Natural killer cell (primary cell): ENCODE results near the gene PRRC2C. TPM values are rescaled to one million over a fixed set of nuclear protein-coding genes. Genes with fewer than 3 reads are reported as not detected.

Source experiments
- ATAC-seq, 3 donors: fragments of 150-1000 bp in 2 of 3; fragments of 200-7000 bp in 1 of 3; cut with Tn5 transposase; 1 replicate in 1 of 3; 2 replicates in 2 of 3; pipeline ENCODE4 v1.10.0; 2021; ENCODE audit warnings: mild to moderate bottlenecking in 2 of 3, moderate library complexity in 2 of 3
- DNase-seq, 2 donors: peaks; one replicate each; pipeline versions ENCODE4 v3.0.0 to v3.0.0-alpha.2; 2013 to 2021; ENCODE audit warnings: mixed read lengths in 1 of 2
- H3K27ac ChIP-seq: one replicate; pipeline ENCODE4 v1.5.1; 2013; ENCODE audit warnings: mild to moderate bottlenecking, low read length
- H3K27me3 ChIP-seq: one replicate; pipeline ENCODE4 v1.6.1; 2013; ENCODE audit warnings: low read length; ENCODE audit not compliant: control insufficient read depth, insufficient read depth
- H3K36me3 ChIP-seq: one replicate; pipeline ENCODE4 v1.6.1; 2013; ENCODE audit warnings: low read length; ENCODE audit not compliant: control insufficient read depth, insufficient read depth
- H3K4me1 ChIP-seq: one replicate; pipeline ENCODE4 v1.6.1; 2013; ENCODE audit warnings: low read length; ENCODE audit not compliant: control insufficient read depth, insufficient read depth
- H3K4me3 ChIP-seq: one replicate; pipeline ENCODE4 v1.5.1; 2013; ENCODE audit warnings: low read length
- H3K9me3 ChIP-seq: one replicate; pipeline ENCODE4 v1.6.1; 2013; ENCODE audit warnings: low read length; ENCODE audit not compliant: control insufficient read depth, insufficient read depth
- H3K27ac Mint-ChIP-seq, 2 donors: one replicate each; pipeline ENCODE4 v1.8.0; 2022; ENCODE audit warnings: mild to moderate bottlenecking in 2 of 2, mixed read lengths in 2 of 2, moderate library complexity in 1 of 2
- H3K27me3 Mint-ChIP-seq, 2 donors: one replicate each; pipeline ENCODE4 v1.8.0; 2022; ENCODE audit warnings: low read depth in 2 of 2, mixed read lengths in 2 of 2
- H3K36me3 Mint-ChIP-seq: one replicate; pipeline ENCODE4 v1.8.0; 2022; ENCODE audit warnings: mixed read lengths
- H3K4me1 Mint-ChIP-seq, 2 donors: one replicate each; pipeline ENCODE4 v1.8.0; 2022; ENCODE audit warnings: mixed read lengths in 2 of 2
- H3K4me3 Mint-ChIP-seq: one replicate; pipeline ENCODE4 v1.8.0; 2022; ENCODE audit warnings: mild to moderate bottlenecking, moderate library complexity, mixed read lengths
- H3K9me3 Mint-ChIP-seq, 2 donors: one replicate each; pipeline ENCODE4 v1.8.0; 2022; ENCODE audit warnings: mixed read lengths in 2 of 2
- WGBS: methylation state at CpG from one replicate; pipeline ENCODE4 v1.1.7; 2013; ENCODE audit warnings: missing lambda C conversion rate; ENCODE audit not compliant: insufficient coverage; 5-methylcytosine and 5-hydroxymethylcytosine counted together
- intact Hi-C: fragments of 100-400 bp; cut with micrococcal nuclease; formaldehyde crosslinking; loops from one replicate; pipeline ENCODE4 v1.14.2; 2022
- total RNA-seq, 4 donors: library from RNA; stranded (reverse); fragments of 120-200 nt in 1 of 4; gene quantifications; one replicate each; pipeline versions ENCODE4 v1.2.3 to v1.2.4, GENCODE V29; 2013 to 2022
- TF ChIP-seq, protein P1 (sequence below): fragments of 200-600 bp; IDR thresholded peaks from one replicate; pipeline ENCODE4 v1.8.0; 2022; ENCODE audit warnings: antibody characterized with exemption

PRRC2C gene
- total RNA-seq, 3 donors from 2014 or later (not counting 1 experiment from before 2014, with no cell fraction given): 330 to 355 (median 353) TPM

DNA sequence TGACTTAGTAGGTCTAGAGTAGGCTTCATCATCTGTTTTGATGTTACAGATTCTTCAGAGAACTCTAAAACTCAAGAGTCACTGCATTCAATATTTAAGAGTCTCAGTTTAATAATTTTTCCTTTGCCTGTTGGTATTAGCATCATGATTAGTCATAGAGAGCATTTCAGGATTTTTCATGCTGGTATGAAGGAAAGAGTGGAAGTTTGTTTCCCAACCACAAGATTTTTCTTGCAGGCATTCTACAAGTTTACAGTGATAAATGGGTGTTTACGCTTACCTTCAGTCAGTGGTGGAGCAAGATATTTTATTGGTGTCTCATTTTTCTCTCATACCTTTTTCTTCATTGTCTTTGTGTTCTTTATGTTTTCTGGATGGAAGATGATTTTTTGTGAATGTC, 78.3 kb downstream of the PRRC2C start:
- intact Hi-C loops: no loop called here
- no CpG with 5 or more reads among the region's 1 CpG for WGBS
- DNase-seq (no peak), ATAC-seq (no peak)
- Histone ChIP-seq H3K4me3 (no peak overlapping the region), H3K9me3 (no peaks in the 10 kb centered on the region), H3K27me3 (no peaks in the 10 kb centered on the region), H3K27ac (no peak overlapping the region), H3K4me1 (no peaks in the 10 kb centered on the region), H3K36me3 (peaks cover 92% of the 10 kb centered on the region)
- Mint-ChIP-seq H3K9me3 (no peaks in the 10 kb centered on the region), H3K36me3 (peaks cover 3% of the 10 kb centered on the region), H3K4me3 (no peak overlapping the region), H3K27ac (no peak overlapping the region), H3K4me1 (peaks cover 0 to 2% of the 10 kb centered on the region in 2 donors), H3K27me3 (no peaks in the 10 kb centered on the region)
- TF ChIP-seq, protein P1, sequence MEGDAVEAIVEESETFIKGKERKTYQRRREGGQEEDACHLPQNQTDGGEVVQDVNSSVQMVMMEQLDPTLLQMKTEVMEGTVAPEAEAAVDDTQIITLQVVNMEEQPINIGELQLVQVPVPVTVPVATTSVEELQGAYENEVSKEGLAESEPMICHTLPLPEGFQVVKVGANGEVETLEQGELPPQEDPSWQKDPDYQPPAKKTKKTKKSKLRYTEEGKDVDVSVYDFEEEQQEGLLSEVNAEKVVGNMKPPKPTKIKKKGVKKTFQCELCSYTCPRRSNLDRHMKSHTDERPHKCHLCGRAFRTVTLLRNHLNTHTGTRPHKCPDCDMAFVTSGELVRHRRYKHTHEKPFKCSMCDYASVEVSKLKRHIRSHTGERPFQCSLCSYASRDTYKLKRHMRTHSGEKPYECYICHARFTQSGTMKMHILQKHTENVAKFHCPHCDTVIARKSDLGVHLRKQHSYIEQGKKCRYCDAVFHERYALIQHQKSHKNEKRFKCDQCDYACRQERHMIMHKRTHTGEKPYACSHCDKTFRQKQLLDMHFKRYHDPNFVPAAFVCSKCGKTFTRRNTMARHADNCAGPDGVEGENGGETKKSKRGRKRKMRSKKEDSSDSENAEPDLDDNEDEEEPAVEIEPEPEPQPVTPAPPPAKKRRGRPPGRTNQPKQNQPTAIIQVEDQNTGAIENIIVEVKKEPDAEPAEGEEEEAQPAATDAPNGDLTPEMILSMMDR: no peak

DNA sequence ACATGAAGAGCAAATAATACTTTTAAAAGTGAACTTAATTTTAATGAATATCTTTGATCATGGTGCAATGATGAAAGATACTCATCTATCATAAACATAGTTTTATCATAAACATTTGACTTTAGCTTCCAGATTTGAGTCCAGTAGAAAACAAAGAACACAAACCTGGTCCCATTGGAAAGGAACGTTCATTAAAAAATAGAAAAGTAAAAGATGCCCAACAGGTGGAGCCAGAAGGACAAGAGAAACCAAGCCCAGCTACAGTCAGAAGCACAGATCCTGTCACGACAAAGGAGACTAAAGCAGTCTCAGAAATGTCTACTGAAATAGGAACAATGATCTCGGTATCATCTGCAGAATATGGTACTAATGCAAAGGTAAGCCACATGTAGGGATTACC, 81.1 kb downstream of the PRRC2C start:
- intact Hi-C loops: no loop called here
- H3K4me3 ChIP-seq: no peak overlapping the region
- ATAC-seq (no peak), DNase-seq (no peak)
- H3K4me1 ChIP-seq: no peaks in the 10 kb centered on the region
- H3K27ac ChIP-seq: no peak overlapping the region
- TF ChIP-seq, protein P1: no peak
- H3K27me3 ChIP-seq: no peaks in the 10 kb centered on the region
- H3K36me3 ChIP-seq: peaks cover 92% of the 10 kb centered on the region
- Mint-ChIP-seq H3K27ac (no peak overlapping the region), H3K27me3 (no peaks in the 10 kb centered on the region), H3K4me3 (no peak overlapping the region), H3K9me3 (no peaks in the 10 kb centered on the region), H3K4me1 (no peaks in the 10 kb centered on the region), H3K36me3 (no peaks in the 10 kb centered on the region)
- no peaks in the 10 kb centered on the region for H3K9me3 ChIP-seq
- 90% methylated on average over 3 of the region's 3 CpGs for WGBS

DNA sequence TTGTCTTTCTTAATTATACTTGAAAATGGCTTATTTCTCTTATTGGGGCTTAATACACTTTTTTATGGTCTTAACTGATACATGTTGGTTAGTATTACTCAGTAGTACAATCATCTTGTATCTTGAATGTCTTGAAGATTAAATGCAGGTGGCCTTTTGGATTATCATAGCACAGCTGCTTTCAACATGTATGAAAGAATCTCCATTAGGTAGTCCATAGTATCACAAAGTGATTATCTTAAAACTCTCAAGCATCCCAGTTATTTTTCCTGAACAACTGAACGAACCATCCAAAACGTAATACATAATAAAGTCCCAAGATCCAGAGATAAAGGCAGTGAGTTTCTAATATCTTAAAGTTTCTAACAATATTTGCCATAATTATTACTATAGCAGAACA, 85.0 kb downstream of the PRRC2C start:
- Histone ChIP-seq H3K36me3 (peaks cover 84% of the 10 kb centered on the region), H3K27ac (no peak overlapping the region), H3K27me3 (no peaks in the 10 kb centered on the region), H3K4me3 (no peak overlapping the region), H3K4me1 (no peaks in the 10 kb centered on the region), H3K9me3 (no peaks in the 10 kb centered on the region)
- peaks cover 5% of the 10 kb centered on the region for H3K36me3 Mint-ChIP-seq
- TF ChIP-seq, protein P1: no peak
- H3K4me1 Mint-ChIP-seq: no peaks in the 10 kb centered on the region
- no CpG with 5 or more reads among the region's 2 CpGs for WGBS
- ATAC-seq (no peak), DNase-seq (no peak)
- intact Hi-C loops: no loop called here
- no peak overlapping the region for H3K4me3 Mint-ChIP-seq
- H3K9me3 Mint-ChIP-seq: no peaks in the 10 kb centered on the region
- peak overlapping the region in 1 of 2 donors; percentile 11 for H3K27ac Mint-ChIP-seq
- no peaks in the 10 kb centered on the region for H3K27me3 Mint-ChIP-seq

DNA sequence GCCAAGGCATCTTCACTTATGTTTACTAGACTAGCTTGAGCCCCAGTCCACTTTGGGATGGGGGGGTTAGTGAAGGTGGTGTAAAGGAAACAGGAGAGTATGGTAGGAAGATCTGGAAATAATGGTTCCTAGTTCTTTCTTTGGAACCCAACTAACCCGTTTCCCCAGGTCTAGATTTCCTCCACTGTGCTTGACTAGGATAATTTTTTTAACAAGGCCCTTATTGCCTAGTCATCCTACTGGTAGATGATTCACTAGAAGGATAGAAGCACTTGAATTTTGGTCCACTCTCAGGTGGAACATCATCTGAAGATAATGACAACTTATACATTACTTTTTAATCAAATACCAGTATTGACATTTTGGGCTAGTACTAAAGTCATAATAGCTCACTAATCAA, 90.8 kb downstream of the PRRC2C start:
- no peaks in the 10 kb centered on the region for H3K4me1 ChIP-seq
- Mint-ChIP-seq H3K4me1 (peaks cover 5 to 8% of the 10 kb centered on the region in 2 donors), H3K36me3 (peaks cover 43% of the 10 kb centered on the region), H3K9me3 (no peaks in the 10 kb centered on the region), H3K27me3 (no peaks in the 10 kb centered on the region), H3K4me3 (no peak overlapping the region), H3K27ac (peak overlapping the region; percentile 56 to 61)
- no peaks in the 10 kb centered on the region for H3K27me3 ChIP-seq
- H3K4me3 ChIP-seq: no peak overlapping the region
- peaks cover 87% of the 10 kb centered on the region for H3K36me3 ChIP-seq
- DNase-seq (no peak), ATAC-seq (no peak)
- no peaks in the 10 kb centered on the region for H3K9me3 ChIP-seq
- no peak overlapping the region for H3K27ac ChIP-seq
- WGBS: no CpG with 5 or more reads among the region's 1 CpG
- intact Hi-C loops: no loop called here
- TF ChIP-seq, protein P1: no peak
